ENCODE measurements around the gene APOA1.

APOA1 gene

DNA sequence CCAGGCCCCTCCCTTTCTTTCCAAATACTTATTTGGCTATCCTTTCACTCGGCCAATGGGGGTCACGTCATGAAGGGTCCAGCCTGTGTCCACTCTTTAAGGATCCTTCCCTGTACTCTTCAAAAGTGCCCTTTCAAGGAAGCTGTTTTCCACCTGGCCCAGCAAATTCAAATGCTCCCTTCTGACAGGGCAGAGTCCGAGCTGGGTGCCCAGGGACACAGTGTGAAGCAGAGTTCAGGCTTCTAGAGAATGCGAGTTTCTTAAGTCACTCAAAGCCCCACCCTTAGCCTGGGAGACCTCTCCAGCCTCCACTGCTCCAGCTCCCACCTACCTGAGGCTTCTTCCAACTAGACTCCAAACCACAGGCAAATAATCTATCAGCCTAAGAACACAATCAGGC, 5.5 kb upstream of the APOA1 start:
- DNase-seq (ENCODE audit: low read depth), result no peak
- TF ChIP-seq, protein P1, sequence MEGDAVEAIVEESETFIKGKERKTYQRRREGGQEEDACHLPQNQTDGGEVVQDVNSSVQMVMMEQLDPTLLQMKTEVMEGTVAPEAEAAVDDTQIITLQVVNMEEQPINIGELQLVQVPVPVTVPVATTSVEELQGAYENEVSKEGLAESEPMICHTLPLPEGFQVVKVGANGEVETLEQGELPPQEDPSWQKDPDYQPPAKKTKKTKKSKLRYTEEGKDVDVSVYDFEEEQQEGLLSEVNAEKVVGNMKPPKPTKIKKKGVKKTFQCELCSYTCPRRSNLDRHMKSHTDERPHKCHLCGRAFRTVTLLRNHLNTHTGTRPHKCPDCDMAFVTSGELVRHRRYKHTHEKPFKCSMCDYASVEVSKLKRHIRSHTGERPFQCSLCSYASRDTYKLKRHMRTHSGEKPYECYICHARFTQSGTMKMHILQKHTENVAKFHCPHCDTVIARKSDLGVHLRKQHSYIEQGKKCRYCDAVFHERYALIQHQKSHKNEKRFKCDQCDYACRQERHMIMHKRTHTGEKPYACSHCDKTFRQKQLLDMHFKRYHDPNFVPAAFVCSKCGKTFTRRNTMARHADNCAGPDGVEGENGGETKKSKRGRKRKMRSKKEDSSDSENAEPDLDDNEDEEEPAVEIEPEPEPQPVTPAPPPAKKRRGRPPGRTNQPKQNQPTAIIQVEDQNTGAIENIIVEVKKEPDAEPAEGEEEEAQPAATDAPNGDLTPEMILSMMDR (IDR thresholded peaks at IDR 0.05; ENCODE audit: insufficient read depth, low read depth, low read length, missing control alignments), result no peak
- no peak overlapping the region for H3K4me3 ChIP-seq (ENCODE audit: low read depth, low read length)

- TF ChIP-seq, protein P1 (IDR thresholded peaks at IDR 0.05; ENCODE audit: insufficient read depth, low read depth, low read length, missing control alignments), result no peak
- no peak for DNase-seq (ENCODE audit: low read depth)
- H3K4me3 ChIP-seq (ENCODE audit: low read depth, low read length), result no peak overlapping the region
Observed at GRCh38 chr11:116842117-116842516, 4.7 kb upstream of the APOA1 start.

DNA sequence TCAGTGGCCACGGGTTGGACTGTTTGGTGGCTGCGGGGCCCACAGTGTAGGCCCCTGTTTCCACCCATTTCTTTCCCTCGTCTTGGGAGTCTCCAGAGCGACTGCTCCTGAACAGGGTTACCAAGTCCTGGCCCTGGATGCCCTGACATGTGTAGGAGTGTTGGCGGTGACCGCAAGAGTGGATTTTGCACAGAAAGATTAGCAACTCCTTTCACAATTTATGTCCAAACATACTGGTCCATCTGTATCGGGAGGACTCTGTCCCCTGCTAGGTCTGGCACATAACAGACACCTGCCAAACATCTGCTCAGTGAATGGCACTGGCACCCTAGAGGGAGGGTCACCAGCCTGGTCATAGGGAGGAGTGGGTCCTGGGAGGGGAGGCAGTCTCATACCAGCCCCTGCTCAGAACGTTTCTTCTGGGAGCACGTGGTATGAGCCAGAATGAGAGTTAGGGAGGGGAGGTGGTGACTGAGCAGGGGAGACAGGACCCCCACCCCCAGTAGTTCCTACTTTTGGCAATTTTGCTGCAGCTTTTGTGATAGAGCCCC, 3.4 kb upstream of the APOA1 start:
- no peak overlapping the region for H3K4me3 ChIP-seq (ENCODE audit: low read depth, low read length)
- TF ChIP-seq, protein P1 (IDR thresholded peaks at IDR 0.05; ENCODE audit: insufficient read depth, low read depth, low read length, missing control alignments), result no peak

DNA sequence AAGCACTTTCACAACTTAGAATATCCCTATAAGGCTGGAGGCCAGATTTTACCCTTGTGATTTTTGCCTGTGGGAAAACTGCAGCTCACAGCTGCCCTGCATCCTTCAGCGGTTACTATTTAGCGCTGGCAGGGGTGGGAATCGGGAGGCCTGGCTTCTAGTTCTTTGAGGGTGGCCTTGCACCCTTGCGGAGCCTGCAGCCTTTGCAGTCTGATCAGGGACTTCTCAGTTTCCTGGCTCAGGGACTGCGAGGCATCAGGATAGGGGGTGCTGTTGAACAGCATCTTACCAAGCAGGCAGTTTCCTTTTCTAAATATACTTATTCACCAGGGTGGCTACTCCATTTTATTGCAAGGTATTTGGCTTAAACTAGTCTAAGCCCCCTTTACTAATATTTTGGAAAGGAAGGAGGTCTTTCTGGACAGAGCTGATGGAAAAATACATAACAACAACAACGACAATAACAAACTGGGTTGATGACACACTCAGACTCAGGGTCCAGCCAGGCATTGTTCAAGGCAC, 2.9 kb upstream of the APOA1 start:
- H3K4me3 ChIP-seq (ENCODE audit: low read depth, low read length), result no peak overlapping the region
- DNase-seq (ENCODE audit: low read depth), result peak; percentile 35
- TF ChIP-seq, protein P1 (IDR thresholded peaks at IDR 0.05; ENCODE audit: insufficient read depth, low read depth, low read length, missing control alignments), result peak; percentile 13

More for the DNA sequence above, 3.4 kb upstream of the APOA1 start:
- DNase-seq (ENCODE audit: low read depth), result no peak

DNA sequence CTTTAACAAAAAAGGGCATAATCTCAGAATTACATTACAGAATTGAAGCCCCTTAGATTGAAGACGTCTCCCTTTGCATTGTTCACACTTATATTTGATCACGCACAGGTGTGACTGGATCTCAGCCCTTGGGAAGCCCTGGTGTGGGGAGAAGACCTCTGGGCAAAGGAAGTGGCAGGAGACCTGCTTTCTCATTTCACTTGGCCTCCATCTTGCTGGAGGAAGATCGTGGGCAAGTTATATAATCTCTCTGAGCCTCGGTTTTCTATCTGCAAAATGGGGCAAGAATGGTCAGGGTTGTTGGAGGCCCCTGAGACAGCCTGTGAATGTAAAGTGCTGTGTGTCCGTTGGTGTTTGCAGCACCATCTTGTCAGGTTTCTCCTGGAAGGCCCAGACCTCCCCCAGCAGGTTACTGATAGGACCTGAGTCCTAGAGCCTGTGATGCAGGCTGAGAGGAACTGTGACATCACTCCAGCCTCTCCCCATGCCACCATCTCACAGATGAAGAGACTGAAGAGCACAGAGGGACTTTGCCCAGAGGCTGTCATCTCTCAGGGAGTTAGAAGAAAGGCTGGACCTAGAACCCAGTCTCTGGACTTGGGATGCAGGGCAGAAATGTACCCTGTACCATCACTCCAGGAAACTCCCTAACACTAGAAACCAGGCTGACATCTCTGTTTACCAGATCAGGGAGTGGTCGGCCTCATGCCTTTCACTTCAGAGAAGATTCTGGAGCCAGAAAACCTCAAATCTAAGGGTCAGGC, 1.1 kb upstream of the APOA1 start:
- DNase-seq (ENCODE audit: low read depth), result no peak
- H3K4me3 ChIP-seq (ENCODE audit: low read depth, low read length), result no peak overlapping the region
- TF ChIP-seq, protein P1 (IDR thresholded peaks at IDR 0.05; ENCODE audit: insufficient read depth, low read depth, low read length, missing control alignments), result no peak

DNA sequence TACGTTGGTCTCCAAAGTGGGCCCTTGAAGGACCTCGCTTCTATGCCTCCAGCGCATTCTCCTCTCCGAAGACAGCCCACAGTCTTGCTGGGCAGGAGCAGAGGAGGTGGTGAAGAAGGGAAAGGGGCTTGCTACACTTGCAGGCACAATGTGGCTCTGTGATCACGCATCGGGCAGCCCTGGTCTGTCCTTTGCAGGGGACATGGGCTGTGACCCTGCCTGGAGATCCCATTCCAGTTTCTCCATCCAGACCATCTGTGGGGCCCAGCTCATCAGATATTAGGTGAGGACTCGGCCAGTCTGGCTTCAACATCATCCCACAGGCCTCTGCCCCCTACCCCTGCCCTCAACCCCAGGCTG, 810 bp downstream of the APOA1 start:
- TF ChIP-seq, protein P1 (IDR thresholded peaks at IDR 0.05; ENCODE audit: insufficient read depth, low read depth, low read length, missing control alignments), result no peak
- no peak overlapping the region for H3K4me3 ChIP-seq (ENCODE audit: low read depth, low read length)
- no peak for DNase-seq (ENCODE audit: low read depth)
